Measurements from ENCODE around the gene GRIP2. TPM values are rescaled to one million over a fixed set of nuclear protein-coding genes. Genes with fewer than 3 reads are reported as not detected.

Gene GRIP2
- total RNA-seq, 6 experiments from 2014 or later: 0.04 to 0.44 (median 0.33) TPM; not detected in 1

DNA sequence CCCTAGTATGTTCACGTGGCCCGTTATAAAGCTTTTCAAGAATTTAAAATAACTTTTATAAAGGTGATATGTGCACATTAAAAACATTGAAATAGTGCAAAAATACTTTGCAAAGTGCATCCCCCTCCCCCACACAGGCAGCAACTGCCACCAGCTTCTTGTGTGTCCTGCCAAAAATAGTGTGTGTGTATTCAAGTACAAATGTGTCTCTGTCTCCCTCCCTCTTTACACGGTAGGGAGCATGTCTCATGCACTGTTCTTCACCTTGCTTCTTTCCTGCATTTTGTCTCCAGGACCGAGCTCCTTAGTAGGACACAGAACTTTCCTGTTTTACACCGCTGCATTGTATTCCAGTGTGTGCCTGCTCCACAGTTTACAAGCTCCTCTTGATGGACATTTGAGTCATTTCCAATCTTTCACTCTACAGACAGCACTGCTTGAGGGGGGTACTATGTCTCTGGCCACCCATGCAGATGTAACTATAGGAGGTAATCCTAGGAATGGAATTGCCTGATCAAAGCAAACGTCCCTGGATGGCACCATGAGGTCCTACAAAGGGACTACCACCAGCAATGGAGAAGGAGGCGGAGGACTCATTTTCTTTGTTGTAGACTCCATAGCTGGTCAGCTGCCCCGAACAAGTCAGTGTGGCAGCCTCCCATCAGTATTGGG lies 85.4 kb downstream of the GRIP2 start:
- Histone ChIP-seq H3K4me3 (no peak overlapping the region), H3K4me1 (no peaks in the 10 kb centered on the region), H3K27me3 (no peaks in the 10 kb centered on the region), H3K9me3 (no peaks in the 10 kb centered on the region), H3K36me3 (no peaks in the 10 kb centered on the region), H3K27ac (no peak overlapping the region)
- ATAC-seq: no peak
- no peak for TF ChIP-seq POLR2A (IDR thresholded peaks at IDR 0.05)
- TF ChIP-seq, protein P1, sequence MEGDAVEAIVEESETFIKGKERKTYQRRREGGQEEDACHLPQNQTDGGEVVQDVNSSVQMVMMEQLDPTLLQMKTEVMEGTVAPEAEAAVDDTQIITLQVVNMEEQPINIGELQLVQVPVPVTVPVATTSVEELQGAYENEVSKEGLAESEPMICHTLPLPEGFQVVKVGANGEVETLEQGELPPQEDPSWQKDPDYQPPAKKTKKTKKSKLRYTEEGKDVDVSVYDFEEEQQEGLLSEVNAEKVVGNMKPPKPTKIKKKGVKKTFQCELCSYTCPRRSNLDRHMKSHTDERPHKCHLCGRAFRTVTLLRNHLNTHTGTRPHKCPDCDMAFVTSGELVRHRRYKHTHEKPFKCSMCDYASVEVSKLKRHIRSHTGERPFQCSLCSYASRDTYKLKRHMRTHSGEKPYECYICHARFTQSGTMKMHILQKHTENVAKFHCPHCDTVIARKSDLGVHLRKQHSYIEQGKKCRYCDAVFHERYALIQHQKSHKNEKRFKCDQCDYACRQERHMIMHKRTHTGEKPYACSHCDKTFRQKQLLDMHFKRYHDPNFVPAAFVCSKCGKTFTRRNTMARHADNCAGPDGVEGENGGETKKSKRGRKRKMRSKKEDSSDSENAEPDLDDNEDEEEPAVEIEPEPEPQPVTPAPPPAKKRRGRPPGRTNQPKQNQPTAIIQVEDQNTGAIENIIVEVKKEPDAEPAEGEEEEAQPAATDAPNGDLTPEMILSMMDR (IDR thresholded peaks at IDR 0.05): no peak
- intact Hi-C loops (cut with DNase I): no loop called here
- no peak for DNase-seq
- WGBS (ENCODE audit: insufficient coverage, low coverage, low lambda C conversion rate, missing lambda C conversion rate): 44% methylated on average over 5 of the region's 8 CpGs

DNA sequence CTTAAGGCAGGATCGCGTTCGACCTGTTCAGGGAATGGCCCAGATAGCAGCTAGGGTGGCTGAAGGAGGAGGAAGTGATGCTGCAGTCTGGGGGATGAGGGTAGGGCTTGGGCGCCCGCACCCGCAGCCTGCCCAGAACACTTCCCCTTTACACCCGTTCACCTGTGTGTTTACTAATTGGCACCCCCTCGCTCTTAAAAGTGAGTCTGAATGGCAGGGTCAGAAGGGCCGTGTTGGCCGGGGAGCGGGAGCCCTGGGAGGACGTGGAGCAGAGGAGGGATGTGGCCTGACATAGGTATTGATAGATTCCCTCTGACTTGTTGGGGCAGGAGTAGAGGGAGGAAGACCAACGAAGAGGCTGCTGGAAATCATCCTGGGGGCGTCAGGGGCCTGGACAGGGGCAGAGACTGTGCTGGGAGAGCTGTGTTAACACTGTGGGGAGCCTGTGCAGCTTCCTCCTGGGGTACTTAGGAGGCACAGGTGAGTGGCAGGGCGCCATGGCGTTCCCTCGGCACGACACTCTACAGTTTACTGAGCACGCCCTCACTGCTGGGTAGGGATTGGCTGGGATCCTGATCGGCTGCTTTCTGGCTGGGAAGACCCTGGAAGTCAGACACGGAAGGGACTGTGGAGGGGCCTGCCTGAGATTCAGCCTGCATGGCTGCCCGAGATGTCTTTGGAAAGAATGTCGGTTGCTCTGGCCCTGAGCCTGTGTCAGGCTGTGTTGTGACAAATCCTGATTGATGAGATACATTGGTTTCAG lies 86.1 kb downstream of the GRIP2 start:
- Histone ChIP-seq H3K27ac (no peak overlapping the region), H3K27me3 (no peaks in the 10 kb centered on the region), H3K4me3 (no peak overlapping the region), H3K9me3 (no peaks in the 10 kb centered on the region), H3K4me1 (no peaks in the 10 kb centered on the region), H3K36me3 (no peaks in the 10 kb centered on the region)
- WGBS (ENCODE audit: insufficient coverage, low coverage, low lambda C conversion rate, missing lambda C conversion rate): 53% methylated on average over 11 of the region's 23 CpGs
- intact Hi-C loops (cut with DNase I): no loop called here
- TF ChIP-seq, protein P1 (IDR thresholded peaks at IDR 0.05): no peak
- no peak for TF ChIP-seq POLR2A (IDR thresholded peaks at IDR 0.05)
- ATAC-seq: no peak
- DNase-seq: no peak

DNA sequence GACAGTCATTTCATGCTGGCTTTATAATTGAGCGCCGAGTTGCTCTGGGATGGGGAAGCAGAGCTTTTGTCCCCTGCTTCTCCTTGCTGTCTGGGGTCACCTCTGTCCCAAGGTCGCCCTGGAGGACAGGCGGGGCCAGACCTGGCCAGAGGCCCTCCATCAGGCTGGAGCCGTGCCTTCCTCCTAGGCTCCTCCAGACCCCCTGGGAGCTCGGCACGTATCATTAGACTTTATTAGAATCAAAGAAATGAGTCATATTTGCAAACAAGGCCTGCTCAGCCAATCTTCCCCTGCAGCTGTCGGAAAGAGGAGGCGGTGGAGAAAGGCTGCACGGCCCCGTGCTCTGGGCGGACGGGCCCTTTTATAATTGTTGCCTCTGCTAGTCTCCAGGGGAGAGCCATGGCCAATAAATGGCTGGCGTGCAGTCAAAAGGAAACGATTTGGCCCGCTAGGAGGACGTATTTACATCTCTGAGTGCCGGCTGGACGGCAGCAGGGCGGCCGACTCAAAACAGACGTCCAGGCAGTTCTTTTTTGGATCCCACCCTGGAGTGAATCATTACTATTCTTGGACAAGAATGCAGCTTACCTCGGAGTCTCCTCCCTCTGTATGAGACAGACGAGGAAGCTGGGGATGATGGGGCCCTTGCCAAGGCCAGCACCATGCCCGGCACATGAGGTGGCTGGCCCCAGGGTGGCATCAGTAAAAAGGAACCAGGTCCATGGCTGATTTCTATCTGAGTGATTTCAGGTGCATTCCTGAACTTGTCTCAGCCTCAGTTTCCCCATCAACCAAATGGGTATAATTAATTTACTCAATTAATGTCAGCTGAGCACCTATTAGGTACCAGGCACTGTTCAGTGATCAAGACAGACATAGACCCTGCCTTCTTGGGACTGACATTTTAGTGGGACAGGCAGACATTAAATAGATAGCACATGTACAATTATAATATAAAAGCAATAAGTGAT lies 87.1 kb downstream of the GRIP2 start:
- peak in 1 of 3 donors; percentile 57 for DNase-seq
- no peak for TF ChIP-seq POLR2A (IDR thresholded peaks at IDR 0.05)
- TF ChIP-seq, protein P1 (IDR thresholded peaks at IDR 0.05): no peak
- Histone ChIP-seq H3K4me1 (no peaks in the 10 kb centered on the region), H3K27me3 (no peaks in the 10 kb centered on the region), H3K4me3 (no peak overlapping the region), H3K36me3 (no peaks in the 10 kb centered on the region), H3K9me3 (no peaks in the 10 kb centered on the region), H3K27ac (peak overlapping the region in 1 of 3 donors; percentile 62)
- intact Hi-C loops (cut with DNase I): no loop called here
- ATAC-seq: peak; percentile 19 to 67 (median 48)
- 48% methylated on average over 4 of the region's 25 CpGs for WGBS (ENCODE audit: insufficient coverage, low coverage, low lambda C conversion rate, missing lambda C conversion rate)
